H1 (cell line): Measurements from ENCODE around the gene UGT1A10. TPM values are rescaled to one million over a fixed set of nuclear protein-coding genes. Genes with fewer than 3 reads are reported as not detected.
"Not testable (repeated sequence)": the region's sequence is repeated elsewhere in the genome, so short reads cannot be mapped to it uniquely, and the experiment has no call there.

Source experiments
- CTCF ChIA-PET: fragments of 300-600 bp; sonication (Branson Sonifier 250); formaldehyde crosslinking; loops from one replicate; lab custom pipeline; 2021; ENCODE audit not compliant: partially characterized antibody; lab: Charles Lee
- POLR2A ChIA-PET: fragments of 300-600 bp; sonication (Branson Sonifier 250); formaldehyde crosslinking; loops from one replicate; lab custom pipeline; 2021; ENCODE audit warnings: inconsistent platforms; ENCODE audit not compliant: partially characterized antibody; lab: Charles Lee
- DNase-seq, 2 experiments: peaks; one replicate each; pipeline versions ENCODE4 v3.0.0 to v3.0.0-alpha.2; 2010 to 2022; ENCODE audit warnings: low spot score in 2 of 2, low read depth in 1 of 2, mixed read lengths in 1 of 2
- FAIRE-seq: peaks from 2 replicates; lab custom pipeline; 2011; peaks lifted over from hg19 to GRCh38; lab: Jason Lieb, UNC
- H2AFZ ChIP-seq: 2 replicates; pipeline ENCODE4 v1.8.1; 2012; ENCODE audit warnings: low read length, inconsistent platforms
- H2AK5ac ChIP-seq: 2 replicates; pipeline ENCODE4 v1.6.1; 2013; ENCODE audit warnings: low read depth, low read length
- H2BK120ac ChIP-seq: replicated peaks from 2 replicates; pipeline ENCODE3; 2013; ENCODE audit warnings: low read depth, low read length, inconsistent platforms
- H2BK12ac ChIP-seq: 2 replicates; pipeline ENCODE4 v1.6.1; 2013; ENCODE audit warnings: low read depth, low read length
- H2BK15ac ChIP-seq: 2 replicates; pipeline ENCODE4 v1.6.1; 2013; ENCODE audit warnings: low read length
- H2BK20ac ChIP-seq: 2 replicates; pipeline ENCODE4 v1.6.1; 2013; ENCODE audit warnings: low read length
- H2BK5ac ChIP-seq: 2 replicates; pipeline ENCODE4 v1.6.1; 2013; ENCODE audit warnings: low read depth, low read length
- H3K14ac ChIP-seq: 2 replicates; pipeline ENCODE4 v1.6.1; 2013; ENCODE audit warnings: inconsistent platforms; ENCODE audit not compliant: insufficient read length
- H3K18ac ChIP-seq: 2 replicates; pipeline ENCODE4 v1.6.1; 2013; ENCODE audit warnings: low read length; ENCODE audit errors: extremely low read depth
- H3K23ac ChIP-seq: 2 replicates; pipeline ENCODE4 v1.6.1; 2013; ENCODE audit warnings: inconsistent platforms; ENCODE audit not compliant: insufficient read length
- H3K23me2 ChIP-seq: 2 replicates; pipeline ENCODE4 v1.6.1; 2013; ENCODE audit warnings: low read depth, low read length
- H3K27ac ChIP-seq: 2 replicates; pipeline ENCODE4 v1.6.1; 2011; ENCODE audit warnings: low read depth, low read length, inconsistent platforms
- H3K27me3 ChIP-seq, 4 experiments: replicated peaks in 1 of 4; 1 replicate in 1 of 4; 2 replicates in 3 of 4; pipeline versions ENCODE4 v1.6.1 to v1.8.1; 2011 to 2013; ENCODE audit warnings: low read length in 3 of 4, mild to moderate bottlenecking in 3 of 4, inconsistent platforms in 2 of 4, mixed read lengths in 2 of 4, moderate library complexity in 1 of 4; ENCODE audit not compliant: control insufficient read depth in 3 of 4, insufficient read depth in 3 of 4; ENCODE audit errors: extremely low read depth in 1 of 4
- H3K36me3 ChIP-seq, 4 experiments: 2 replicates each; pipeline versions ENCODE4 v1.6.1 to v1.8.1; 2011 to 2013; ENCODE audit warnings: mild to moderate bottlenecking in 4 of 4, low read length in 3 of 4, moderate library complexity in 2 of 4, control low read depth in 1 of 4, inconsistent platforms in 1 of 4; ENCODE audit not compliant: insufficient read depth in 4 of 4, control insufficient read depth in 2 of 4
- H3K4ac ChIP-seq: replicated peaks from 2 replicates; pipeline ENCODE3; 2013; ENCODE audit warnings: low read length, low read depth, mixed read lengths, inconsistent platforms; ENCODE audit not compliant: insufficient read length
- H3K4me1 ChIP-seq, 4 experiments: replicated peaks in 1 of 4; 1 replicate in 1 of 4; 2 replicates in 3 of 4; pipeline versions ENCODE4 v1.6.1 to v1.8.1; 2011 to 2013; ENCODE audit warnings: low read length in 3 of 4, inconsistent platforms in 2 of 4, mixed read lengths in 1 of 4; ENCODE audit not compliant: insufficient read depth in 4 of 4, control insufficient read depth in 3 of 4
- H3K4me2 ChIP-seq, 2 experiments: 2 replicates each; pipeline versions ENCODE4 v1.6.1 to v1.8.1; 2011 to 2013; ENCODE audit warnings: low read depth in 2 of 2, low read length in 2 of 2, control low read depth in 1 of 2, inconsistent platforms in 1 of 2, mild to moderate bottlenecking in 1 of 2; ENCODE audit not compliant: insufficient read depth in 1 of 2
- H3K4me3 ChIP-seq, 4 experiments: fragments of 200-600, 300-600 bp in 1 of 4; sonication (generic), shearing (Covaris generic), sonication (Bioruptor Twin) in 1 of 4; 2 replicates each; pipeline versions ENCODE4 v1.5.1 to v1.8.1; 2011 to 2016; ENCODE audit warnings: low read length in 4 of 4, low read depth in 3 of 4, control low read depth in 2 of 4, inconsistent platforms in 2 of 4, mild to moderate bottlenecking in 2 of 4, mixed read lengths in 1 of 4, moderate library complexity in 1 of 4; ENCODE audit not compliant: insufficient read depth in 2 of 4; ENCODE audit errors: extremely low read depth in 1 of 4
- H3K56ac ChIP-seq: replicated peaks from 2 replicates; pipeline ENCODE3; 2013; ENCODE audit warnings: low read depth, mild to moderate bottlenecking, mixed read lengths, low read length, inconsistent platforms; ENCODE audit not compliant: insufficient read length
- H3K79me1 ChIP-seq: 2 replicates; pipeline ENCODE4 v1.6.1; 2013; ENCODE audit warnings: low read depth, low read length, control low read depth
- H3K79me2 ChIP-seq, 2 experiments: 2 replicates each; pipeline versions ENCODE4 v1.6.1 to v1.8.1; 2012 to 2013; ENCODE audit warnings: low read length in 2 of 2, mild to moderate bottlenecking in 2 of 2, inconsistent platforms in 1 of 2; ENCODE audit not compliant: insufficient read depth in 2 of 2, control insufficient read depth in 1 of 2
- H3K9ac ChIP-seq, 4 experiments: replicated peaks in 1 of 4; 1 replicate in 1 of 4; 2 replicates in 3 of 4; pipeline versions ENCODE4 v1.6.1 to v1.8.1; 2011 to 2013; ENCODE audit warnings: low read depth in 3 of 4, low read length in 3 of 4, control low read depth in 2 of 4, mild to moderate bottlenecking in 2 of 4, moderate library complexity in 2 of 4, inconsistent platforms in 1 of 4; ENCODE audit errors: extremely low read depth in 1 of 4
- H3K9me3 ChIP-seq, 2 experiments: 2 replicates each; pipeline versions ENCODE4 v1.6.1 to v1.8.1; 2012 to 2013; ENCODE audit warnings: mild to moderate bottlenecking in 2 of 2, moderate library complexity in 2 of 2, control low read depth in 1 of 2, inconsistent platforms in 1 of 2, low read depth in 1 of 2, low read length in 1 of 2, mixed read lengths in 1 of 2; ENCODE audit not compliant: insufficient read depth in 2 of 2
- H4K20me1 ChIP-seq, 2 experiments: replicated peaks in 1 of 2; 2 replicates each; pipeline versions ENCODE3 to v1.8.1; 2011 to 2013; ENCODE audit warnings: inconsistent platforms in 2 of 2, low read length in 2 of 2, mild to moderate bottlenecking in 1 of 2; ENCODE audit not compliant: insufficient read depth in 2 of 2, control insufficient read depth in 1 of 2
- H4K5ac ChIP-seq: 2 replicates; pipeline ENCODE4 v1.6.1; 2013; ENCODE audit warnings: low read length, low read depth, mixed read lengths, inconsistent platforms; ENCODE audit not compliant: insufficient read length
- H4K8ac ChIP-seq: 2 replicates; pipeline ENCODE4 v1.8.0; 2013; ENCODE audit warnings: mild to moderate bottlenecking, moderate library complexity, low read length, inconsistent platforms; ENCODE audit not compliant: insufficient read depth; ENCODE audit errors: extremely low read depth
- H4K91ac ChIP-seq: replicated peaks from 2 replicates; pipeline ENCODE3; 2013; ENCODE audit warnings: low read length, mixed read lengths, inconsistent platforms; ENCODE audit not compliant: insufficient read length
- WGBS, 2 experiments: shearing (Covaris generic) in 1 of 2; methylation state at CpG; one replicate each; pipeline versions ENCODE4 v1.1.6 to v1.1.7; 2013 to 2015; ENCODE audit warnings: low lambda C conversion rate in 2 of 2, mixed read lengths in 2 of 2, inconsistent platforms in 1 of 2, low coverage in 1 of 2, missing lambda C conversion rate in 1 of 2; ENCODE audit not compliant: insufficient replicate concordance in 2 of 2, insufficient coverage in 1 of 2, insufficient read length in 1 of 2; ENCODE audit errors: extremely low coverage in 1 of 2, missing lambda C conversion rate in 1 of 2; 5-methylcytosine and 5-hydroxymethylcytosine counted together
- polyA plus RNA-seq, 7 experiments: library from polyadenylated mRNA; depleted of rRNA in 3 of 7; stranded (reverse) in 5 of 7; unstranded in 2 of 7; fragments of >200 nt in 5 of 7; fragments of 200-250 nt in 2 of 7; gene quantifications; 1 replicate in 5 of 7; 2 replicates in 1 of 7; 4 replicates in 1 of 7; pipeline versions ENCODE4 v1.2.1 to v1.2.3, GENCODE V29; 2011 to 2013; ENCODE audit warnings: missing spikeins in 2 of 7, mixed read lengths in 2 of 7
- total RNA-seq: library from RNA; stranded (reverse); fragmentation: NEBNext Ultra II Directional; extraction: Animal tissue kit (Norgen Biotek cat#: 25700); gene quantifications from 2 replicates; pipeline ENCODE4 v1.2.1, GENCODE V29; 2021

The UGT1A10 gene
- total and polyA plus RNA-seq, 2 of the 8 experiments (the other 6 are each of a cell fraction or from before 2014, with no cell fraction given), result not detected

GRCh38 chr2:233750689-233751088 is 114.4 kb downstream of the UGT1A10 start:
- H2AK5ac ChIP-seq, H3K4ac ChIP-seq, H3K79me1 ChIP-seq, H3K27ac ChIP-seq, H4K20me1 ChIP-seq, H3K4me2 ChIP-seq, H3K23ac ChIP-seq, H3K9ac ChIP-seq, H3K23me2 ChIP-seq, H2AFZ ChIP-seq, H2BK20ac ChIP-seq, H2BK15ac ChIP-seq, POLR2A ChIA-PET, H3K14ac ChIP-seq, H2BK12ac ChIP-seq, H4K5ac ChIP-seq, H2BK5ac ChIP-seq, H4K8ac ChIP-seq, H2BK120ac ChIP-seq, FAIRE-seq, H4K91ac ChIP-seq, H3K4me1 ChIP-seq, H3K18ac ChIP-seq, H3K56ac ChIP-seq, H3K4me3 ChIP-seq, H3K36me3 ChIP-seq, DNase-seq, H3K27me3 ChIP-seq, H3K79me2 ChIP-seq: not testable (repeated sequence)
- WGBS, 2 experiments, result 91% methylated on average over 2 of the region's 2 CpGs; no CpG with 5 or more reads in 1 of the 2 experiments
- CTCF ChIA-PET, result interaction anchor here (1.3 kb wide), 1 partner anchor 10 kb away, joined by 4 read pairs; the partner anchor contains the start of gene UGT1A1
- H3K9me3 ChIP-seq, result peaks cover 22 to 33% of the 10 kb centered on the region in 2 experiments
